ENCODE data around the gene SUSD4. TPM values are rescaled to one million over a fixed set of nuclear protein-coding genes. Genes with fewer than 3 reads are reported as not detected.

The SUSD4 gene
- total and polyA plus RNA-seq, 2 of the 4 experiments (the other 2 are of a cell fraction): 1.8 to 2.7 TPM

DNA sequence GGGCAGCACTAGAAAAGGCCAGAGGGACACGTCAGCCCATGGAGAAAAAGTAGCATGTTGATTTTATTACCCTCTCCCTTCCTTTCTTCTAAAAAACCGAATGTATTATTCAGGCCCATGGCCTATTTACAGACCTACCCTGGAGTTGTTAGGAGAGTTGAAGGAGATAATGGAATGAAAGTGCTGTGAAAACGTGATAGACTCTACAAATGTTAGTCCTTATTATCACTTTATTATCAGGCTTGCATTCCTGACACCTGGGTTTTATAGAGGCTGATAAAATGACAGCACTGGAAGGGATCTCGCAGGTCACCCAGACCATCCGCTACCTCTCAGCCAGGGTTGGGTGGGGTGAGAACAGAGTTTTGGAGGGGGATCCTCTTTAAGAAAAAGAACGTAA lies 160.3 kb downstream of the SUSD4 start:
- Histone ChIP-seq H3K4ac (ENCODE audit: low read depth, low read length) (no peak overlapping the region), H3K18ac (ENCODE audit: low read depth, low read length) (no peak overlapping the region), H3K27me3 (ENCODE audit: control insufficient read depth, insufficient read depth, low read length) (peaks cover 3% of the 10 kb centered on the region), H3K9me1 (ENCODE audit: insufficient read depth, low read length) (no peaks in the 10 kb centered on the region), H4K91ac (ENCODE audit: insufficient read depth, low read depth, low read length) (no peak overlapping the region), H4K5ac (ENCODE audit: low read depth, low read length) (no peak overlapping the region), H3K9ac (ENCODE audit: low read depth, low read length) (no peak overlapping the region), H4K20me1 (ENCODE audit: insufficient read depth, low read length) (no peaks in the 10 kb centered on the region), H3K4me3 (ENCODE audit: insufficient read depth, low read depth, low read length) (no peak overlapping the region), H3K36me3 (ENCODE audit: control insufficient read depth, insufficient read depth, low read length) (no peaks in the 10 kb centered on the region), H3K23ac (ENCODE audit: low read depth, low read length) (no peak overlapping the region), H3K4me2 (ENCODE audit: low read depth, low read length) (no peak overlapping the region), H4K8ac (ENCODE audit: low read depth in 2 of 2, low read length in 2 of 2) (no peak overlapping the region), H2BK120ac (ENCODE audit: low read depth, low read length) (no peak overlapping the region), H2BK15ac (ENCODE audit: low read depth, low read length) (no peak overlapping the region), H3K9me3 (ENCODE audit: control insufficient read depth, insufficient read depth, low read length) (no peaks in the 10 kb centered on the region), H2AK5ac (ENCODE audit: low read depth, low read length) (no peak overlapping the region), H2BK20ac (ENCODE audit: low read depth, low read length) (no peak overlapping the region), H2BK5ac (ENCODE audit: low read depth, low read length, poor library complexity, severe bottlenecking) (no peak overlapping the region), H3K56ac (ENCODE audit: extremely low read depth, insufficient read depth, low read length) (no peak overlapping the region), H3K14ac (replicated peaks; ENCODE audit: low read depth, low read length) (no peak overlapping the region), H3K27ac (ENCODE audit: insufficient read depth, low read length) (no peak overlapping the region), H2AFZ (replicated peaks; ENCODE audit: low read length, poor library complexity) (no peak overlapping the region), H2AK9ac (replicated peaks; ENCODE audit: low read depth, low read length, poor library complexity) (no peak overlapping the region), H3K4me1 (ENCODE audit: control insufficient read depth, insufficient read depth, low read length) (no peaks in the 10 kb centered on the region), H3K79me1 (ENCODE audit: low read depth in 1 of 2, low read length in 2 of 2) (no peaks in the 10 kb centered on the region)
- in situ Hi-C loops (cut with MboI; ENCODE audit: low sequenced_read_pairs) (no loop called here), dilution Hi-C loops (cut with HindIII; ENCODE audit: low sequenced_read_pairs, unreplicated experiment) (no loop called here), intact Hi-C loops (cut with micrococcal nuclease) (no loop called here)
- BruUV-seq (replicated peaks): no TSS peak
- POLR2A ChIA-PET (ENCODE audit: unreplicated experiment): no interaction called here
- no peak for ATAC-seq (ENCODE audit: low read depth)
- CTCF ChIA-PET: no interaction called here
- TF ChIP-seq MAZ (IDR thresholded peaks at IDR 0.05; ENCODE audit: borderline replicate concordance, low read depth, low read length) (no peak), SMC3 (IDR thresholded peaks at IDR 0.05; ENCODE audit: low read depth, low read length) (no peak), CHD1 (IDR thresholded peaks at IDR 0.05; ENCODE audit: low read depth, low read length) (no peak), MXI1 (IDR thresholded peaks at IDR 0.05; ENCODE audit: borderline replicate concordance, low read depth, low read length) (no peak), POLR2A (IDR thresholded peaks at IDR 0.05; ENCODE audit: low read depth, low read length) (no peak), CEBPB (IDR thresholded peaks at IDR 0.05; ENCODE audit: low read depth, low read length) (no peak), BHLHE40 (IDR thresholded peaks at IDR 0.05; ENCODE audit: low read depth, low read length) (no peak), RAD21 (IDR thresholded peaks at IDR 0.05; ENCODE audit: low read length) (no peak), RFX5 (IDR thresholded peaks at IDR 0.05; ENCODE audit: low read depth, low read length) (no peak), FOS (IDR thresholded peaks at IDR 0.05; ENCODE audit: low read depth, low read length) (no peak), NFE2L2 (IDR thresholded peaks at IDR 0.05; ENCODE audit: low read depth, low read length) (no peak)
- TF ChIP-seq, protein P1, sequence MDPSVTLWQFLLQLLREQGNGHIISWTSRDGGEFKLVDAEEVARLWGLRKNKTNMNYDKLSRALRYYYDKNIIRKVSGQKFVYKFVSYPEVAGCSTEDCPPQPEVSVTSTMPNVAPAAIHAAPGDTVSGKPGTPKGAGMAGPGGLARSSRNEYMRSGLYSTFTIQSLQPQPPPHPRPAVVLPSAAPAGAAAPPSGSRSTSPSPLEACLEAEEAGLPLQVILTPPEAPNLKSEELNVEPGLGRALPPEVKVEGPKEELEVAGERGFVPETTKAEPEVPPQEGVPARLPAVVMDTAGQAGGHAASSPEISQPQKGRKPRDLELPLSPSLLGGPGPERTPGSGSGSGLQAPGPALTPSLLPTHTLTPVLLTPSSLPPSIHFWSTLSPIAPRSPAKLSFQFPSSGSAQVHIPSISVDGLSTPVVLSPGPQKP (IDR thresholded peaks at IDR 0.05; ENCODE audit: borderline replicate concordance, low read depth, low read length): no peak
- TF ChIP-seq, protein P2, sequence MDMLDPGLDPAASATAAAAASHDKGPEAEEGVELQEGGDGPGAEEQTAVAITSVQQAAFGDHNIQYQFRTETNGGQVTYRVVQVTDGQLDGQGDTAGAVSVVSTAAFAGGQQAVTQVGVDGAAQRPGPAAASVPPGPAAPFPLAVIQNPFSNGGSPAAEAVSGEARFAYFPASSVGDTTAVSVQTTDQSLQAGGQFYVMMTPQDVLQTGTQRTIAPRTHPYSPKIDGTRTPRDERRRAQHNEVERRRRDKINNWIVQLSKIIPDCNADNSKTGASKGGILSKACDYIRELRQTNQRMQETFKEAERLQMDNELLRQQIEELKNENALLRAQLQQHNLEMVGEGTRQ (IDR thresholded peaks at IDR 0.05; ENCODE audit: low read depth, low read length): no peak
- TF ChIP-seq, protein P3, sequence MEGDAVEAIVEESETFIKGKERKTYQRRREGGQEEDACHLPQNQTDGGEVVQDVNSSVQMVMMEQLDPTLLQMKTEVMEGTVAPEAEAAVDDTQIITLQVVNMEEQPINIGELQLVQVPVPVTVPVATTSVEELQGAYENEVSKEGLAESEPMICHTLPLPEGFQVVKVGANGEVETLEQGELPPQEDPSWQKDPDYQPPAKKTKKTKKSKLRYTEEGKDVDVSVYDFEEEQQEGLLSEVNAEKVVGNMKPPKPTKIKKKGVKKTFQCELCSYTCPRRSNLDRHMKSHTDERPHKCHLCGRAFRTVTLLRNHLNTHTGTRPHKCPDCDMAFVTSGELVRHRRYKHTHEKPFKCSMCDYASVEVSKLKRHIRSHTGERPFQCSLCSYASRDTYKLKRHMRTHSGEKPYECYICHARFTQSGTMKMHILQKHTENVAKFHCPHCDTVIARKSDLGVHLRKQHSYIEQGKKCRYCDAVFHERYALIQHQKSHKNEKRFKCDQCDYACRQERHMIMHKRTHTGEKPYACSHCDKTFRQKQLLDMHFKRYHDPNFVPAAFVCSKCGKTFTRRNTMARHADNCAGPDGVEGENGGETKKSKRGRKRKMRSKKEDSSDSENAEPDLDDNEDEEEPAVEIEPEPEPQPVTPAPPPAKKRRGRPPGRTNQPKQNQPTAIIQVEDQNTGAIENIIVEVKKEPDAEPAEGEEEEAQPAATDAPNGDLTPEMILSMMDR (conservative IDR thresholded peaks at IDR 0.05; ENCODE audit: low read depth, low read length): no peak
- WGBS, 2 experiments (ENCODE audit: extremely low coverage in 2 of 2, insufficient read length in 1 of 2): no CpG with 5 or more reads among the region's 6 CpGs
- no peak for DNase-seq
